Measurements from ENCODE around the gene SPATA3.

SPATA3 gene

DNA sequence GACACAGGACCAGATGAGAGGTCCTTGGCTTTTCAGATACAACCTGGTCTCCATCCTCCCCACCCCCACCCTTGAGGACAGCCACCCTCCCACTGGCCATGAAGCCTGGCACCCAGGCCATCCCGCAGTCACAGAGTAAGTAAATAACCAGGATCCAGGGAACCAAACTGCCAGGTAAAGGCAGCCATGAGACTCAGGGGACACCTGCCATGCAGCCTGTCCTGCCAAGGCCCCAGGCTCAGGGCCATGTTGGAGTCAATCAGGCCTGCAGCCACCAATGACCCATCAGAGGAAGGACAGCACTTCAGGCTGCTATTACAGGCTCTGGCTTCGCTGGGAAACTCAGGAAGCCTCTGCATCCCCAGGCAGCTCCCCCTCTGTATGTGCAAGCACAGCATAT is 15.6 kb downstream of the SPATA3 start:
- CTCF ChIA-PET = interaction anchor here (1.3 kb wide), 1 partner anchor 20 kb away, joined by 3 read pairs; no protein-coding TSS in a partner anchor
- no peak overlapping the region for H3K4me3 ChIP-seq (ENCODE audit: low read depth, low read length)
- POLR2A ChIA-PET = no interaction called here
- DNase-seq (ENCODE audit: low read depth, low spot score) = no peak
- TF ChIP-seq, protein P1, sequence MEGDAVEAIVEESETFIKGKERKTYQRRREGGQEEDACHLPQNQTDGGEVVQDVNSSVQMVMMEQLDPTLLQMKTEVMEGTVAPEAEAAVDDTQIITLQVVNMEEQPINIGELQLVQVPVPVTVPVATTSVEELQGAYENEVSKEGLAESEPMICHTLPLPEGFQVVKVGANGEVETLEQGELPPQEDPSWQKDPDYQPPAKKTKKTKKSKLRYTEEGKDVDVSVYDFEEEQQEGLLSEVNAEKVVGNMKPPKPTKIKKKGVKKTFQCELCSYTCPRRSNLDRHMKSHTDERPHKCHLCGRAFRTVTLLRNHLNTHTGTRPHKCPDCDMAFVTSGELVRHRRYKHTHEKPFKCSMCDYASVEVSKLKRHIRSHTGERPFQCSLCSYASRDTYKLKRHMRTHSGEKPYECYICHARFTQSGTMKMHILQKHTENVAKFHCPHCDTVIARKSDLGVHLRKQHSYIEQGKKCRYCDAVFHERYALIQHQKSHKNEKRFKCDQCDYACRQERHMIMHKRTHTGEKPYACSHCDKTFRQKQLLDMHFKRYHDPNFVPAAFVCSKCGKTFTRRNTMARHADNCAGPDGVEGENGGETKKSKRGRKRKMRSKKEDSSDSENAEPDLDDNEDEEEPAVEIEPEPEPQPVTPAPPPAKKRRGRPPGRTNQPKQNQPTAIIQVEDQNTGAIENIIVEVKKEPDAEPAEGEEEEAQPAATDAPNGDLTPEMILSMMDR (IDR thresholded peaks at IDR 0.05; ENCODE audit: insufficient read depth, low read length, missing control alignments) = no peak

DNA sequence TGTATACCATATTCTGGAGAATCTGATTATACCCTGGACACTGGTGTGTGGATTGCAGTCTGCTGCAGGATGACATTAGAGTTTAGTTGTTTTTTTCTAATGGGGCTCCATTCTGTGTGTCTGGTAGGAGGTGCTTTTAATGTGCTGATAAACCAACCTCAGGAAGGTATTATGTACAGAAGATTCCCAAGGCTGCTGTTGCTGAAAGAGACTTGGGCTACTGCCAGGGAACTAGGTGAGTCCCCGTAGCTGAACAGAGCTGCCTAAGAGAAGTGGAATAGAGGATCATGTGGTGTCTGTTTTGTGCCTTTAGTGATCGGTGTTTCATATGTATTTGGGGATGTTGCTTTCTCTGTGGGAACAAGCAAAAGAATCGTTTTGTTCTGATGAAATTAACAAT is 16.5 kb downstream of the SPATA3 start:
- ChIA-PET POLR2A (no interaction called here), CTCF (interaction anchor here (1.3 kb wide), 1 partner anchor 21 kb away, joined by 3 read pairs; no protein-coding TSS in a partner anchor)

DNA sequence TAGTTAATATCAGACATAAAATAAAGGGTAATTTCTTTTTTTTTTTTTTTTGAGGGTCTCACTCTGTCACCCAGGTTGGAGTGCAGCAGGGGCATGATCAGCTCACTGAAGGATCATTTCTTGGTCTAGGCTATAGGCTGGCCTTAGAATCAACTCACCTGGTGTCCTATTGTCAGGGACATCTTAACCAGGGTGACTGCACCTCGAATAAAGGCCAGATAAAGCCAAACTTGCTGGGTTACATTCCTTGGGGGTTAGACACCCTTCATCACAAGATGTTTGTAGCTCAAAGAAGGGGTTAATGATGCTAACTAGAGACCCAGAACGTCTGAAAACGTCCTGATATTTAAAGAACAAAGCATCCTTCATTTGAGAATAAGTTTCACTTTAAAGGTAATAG is 17.9 kb downstream of the SPATA3 start:
- ChIA-PET CTCF (no interaction called here), POLR2A (no interaction called here)
- H3K4me3 ChIP-seq (ENCODE audit: low read depth, low read length) = no peak overlapping the region
- TF ChIP-seq, protein P1 (IDR thresholded peaks at IDR 0.05; ENCODE audit: insufficient read depth, low read length, missing control alignments) = no peak
- DNase-seq (ENCODE audit: low read depth, low spot score) = no peak

More for the DNA sequence above, 16.5 kb downstream of the SPATA3 start:
- no peak for DNase-seq (ENCODE audit: low read depth, low spot score)
- TF ChIP-seq, protein P1 (IDR thresholded peaks at IDR 0.05; ENCODE audit: insufficient read depth, low read length, missing control alignments) = no peak
- H3K4me3 ChIP-seq (ENCODE audit: low read depth, low read length) = no peak overlapping the region

DNA sequence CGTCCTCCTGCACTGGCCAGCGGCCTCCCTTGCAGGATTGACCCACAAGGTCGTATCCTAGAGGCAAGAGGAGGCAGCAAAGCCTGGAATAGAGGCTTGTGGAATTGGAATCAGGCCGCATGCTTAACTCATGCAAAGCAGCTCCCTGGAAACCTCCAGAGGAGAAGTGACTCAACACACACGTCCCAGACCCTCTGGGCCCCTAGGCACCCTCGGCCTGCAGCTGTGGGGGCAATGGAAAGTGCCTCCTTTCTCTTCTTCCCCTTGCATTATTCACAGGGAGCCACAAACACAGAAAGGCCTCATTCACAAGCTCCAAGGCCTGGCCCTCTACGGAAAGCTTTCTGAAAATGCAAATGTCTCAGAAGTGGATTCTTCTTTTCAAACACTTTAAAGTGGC is 19.6 kb downstream of the SPATA3 start:
- ChIA-PET CTCF (interaction anchor here (1.1 to 2.0 kb wide), 4 partner anchors 12 to 191 kb away, joined by 3 to 7 read pairs (median 4); no protein-coding TSS in a partner anchor), POLR2A (no interaction called here)
- no peak overlapping the region for H3K4me3 ChIP-seq (ENCODE audit: low read depth, low read length)
- TF ChIP-seq, protein P1 (IDR thresholded peaks at IDR 0.05; ENCODE audit: insufficient read depth, low read length, missing control alignments) = no peak
- no peak for DNase-seq (ENCODE audit: low read depth, low spot score)

DNA sequence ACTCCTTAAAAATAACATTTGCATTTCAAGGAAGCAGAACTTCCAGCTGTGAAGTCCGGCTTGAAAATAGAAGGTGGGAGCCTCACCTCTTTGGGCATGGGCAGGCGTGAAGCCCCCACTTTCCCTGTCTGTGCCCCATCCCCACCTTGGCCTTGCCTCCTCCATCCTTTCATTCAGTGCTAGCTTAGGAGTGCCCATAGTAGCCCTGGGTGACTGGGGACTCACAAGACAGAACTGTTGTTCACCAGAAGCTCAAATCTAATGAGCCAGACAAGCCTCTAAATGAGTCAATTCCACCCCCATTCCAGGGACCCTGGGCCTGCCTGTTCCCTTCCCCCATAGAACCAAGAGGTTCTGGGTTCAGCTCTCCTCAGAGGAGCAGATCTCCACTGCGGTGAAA is 20.0 kb downstream of the SPATA3 start:
- TF ChIP-seq, protein P1 (IDR thresholded peaks at IDR 0.05; ENCODE audit: insufficient read depth, low read length, missing control alignments) = no peak
- POLR2A ChIA-PET = no interaction called here
- DNase-seq (ENCODE audit: low read depth, low spot score) = no peak
- CTCF ChIA-PET = interaction anchor here (1.1 to 2.0 kb wide), 5 partner anchors 12 to 192 kb away, joined by 3 to 7 read pairs (median 4); no protein-coding TSS in a partner anchor
- H3K4me3 ChIP-seq (ENCODE audit: low read depth, low read length) = no peak overlapping the region

DNA sequence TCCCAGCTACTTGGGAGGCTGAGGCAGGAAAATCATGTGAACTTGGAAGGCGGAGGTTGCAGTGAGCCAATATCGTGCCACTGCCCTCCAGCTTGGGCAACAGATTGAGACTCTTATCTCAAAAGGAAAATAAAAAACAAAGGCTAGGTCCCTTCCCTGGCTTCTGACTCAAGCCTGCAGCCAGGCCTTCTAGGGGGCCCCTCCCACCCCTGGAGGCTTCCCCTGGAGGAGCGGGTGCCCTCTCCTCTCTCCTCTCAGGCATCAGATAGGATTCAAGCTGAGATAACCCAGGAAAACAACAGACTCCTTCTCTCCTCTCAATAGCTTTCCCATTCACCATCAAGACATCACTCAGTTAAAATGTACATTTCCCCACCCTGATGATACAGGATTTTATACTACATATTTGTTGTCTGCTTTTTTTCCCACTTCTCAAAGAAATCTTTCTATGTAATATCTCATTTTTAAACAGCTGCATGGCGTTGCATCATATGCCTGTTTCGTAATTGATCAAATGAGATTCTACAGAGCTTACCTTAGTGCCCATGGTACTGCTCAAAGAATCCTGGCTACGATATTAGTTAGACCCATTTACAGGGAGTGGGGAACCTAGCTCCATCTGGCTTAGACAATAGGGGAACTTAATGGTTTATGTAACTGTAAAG is 20.8 kb downstream of the SPATA3 start:
- no peak overlapping the region for H3K4me3 ChIP-seq (ENCODE audit: low read depth, low read length)
- ChIA-PET POLR2A (no interaction called here), CTCF (interaction anchor here (0.8 to 2.0 kb wide), 6 partner anchors 11 to 193 kb away, joined by 3 to 7 read pairs (median 4); no protein-coding TSS in a partner anchor)
- no peak for DNase-seq (ENCODE audit: low read depth, low spot score)
- TF ChIP-seq, protein P1 (IDR thresholded peaks at IDR 0.05; ENCODE audit: insufficient read depth, low read length, missing control alignments) = no peak
